ENCODE results near the gene GPR158. TPM values are rescaled to one million over a fixed set of nuclear protein-coding genes. Genes with fewer than 3 reads are reported as not detected.
A peak's percentile ranks its signal among the peaks of the same experiment; 100 is the strongest.

GPR158 gene, protein sequence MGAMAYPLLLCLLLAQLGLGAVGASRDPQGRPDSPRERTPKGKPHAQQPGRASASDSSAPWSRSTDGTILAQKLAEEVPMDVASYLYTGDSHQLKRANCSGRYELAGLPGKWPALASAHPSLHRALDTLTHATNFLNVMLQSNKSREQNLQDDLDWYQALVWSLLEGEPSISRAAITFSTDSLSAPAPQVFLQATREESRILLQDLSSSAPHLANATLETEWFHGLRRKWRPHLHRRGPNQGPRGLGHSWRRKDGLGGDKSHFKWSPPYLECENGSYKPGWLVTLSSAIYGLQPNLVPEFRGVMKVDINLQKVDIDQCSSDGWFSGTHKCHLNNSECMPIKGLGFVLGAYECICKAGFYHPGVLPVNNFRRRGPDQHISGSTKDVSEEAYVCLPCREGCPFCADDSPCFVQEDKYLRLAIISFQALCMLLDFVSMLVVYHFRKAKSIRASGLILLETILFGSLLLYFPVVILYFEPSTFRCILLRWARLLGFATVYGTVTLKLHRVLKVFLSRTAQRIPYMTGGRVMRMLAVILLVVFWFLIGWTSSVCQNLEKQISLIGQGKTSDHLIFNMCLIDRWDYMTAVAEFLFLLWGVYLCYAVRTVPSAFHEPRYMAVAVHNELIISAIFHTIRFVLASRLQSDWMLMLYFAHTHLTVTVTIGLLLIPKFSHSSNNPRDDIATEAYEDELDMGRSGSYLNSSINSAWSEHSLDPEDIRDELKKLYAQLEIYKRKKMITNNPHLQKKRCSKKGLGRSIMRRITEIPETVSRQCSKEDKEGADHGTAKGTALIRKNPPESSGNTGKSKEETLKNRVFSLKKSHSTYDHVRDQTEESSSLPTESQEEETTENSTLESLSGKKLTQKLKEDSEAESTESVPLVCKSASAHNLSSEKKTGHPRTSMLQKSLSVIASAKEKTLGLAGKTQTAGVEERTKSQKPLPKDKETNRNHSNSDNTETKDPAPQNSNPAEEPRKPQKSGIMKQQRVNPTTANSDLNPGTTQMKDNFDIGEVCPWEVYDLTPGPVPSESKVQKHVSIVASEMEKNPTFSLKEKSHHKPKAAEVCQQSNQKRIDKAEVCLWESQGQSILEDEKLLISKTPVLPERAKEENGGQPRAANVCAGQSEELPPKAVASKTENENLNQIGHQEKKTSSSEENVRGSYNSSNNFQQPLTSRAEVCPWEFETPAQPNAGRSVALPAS (N-terminal part only)
- 0.15 TPM for polyA plus RNA-seq (2013, experiment 1 of 2)
- 0.12 TPM for polyA plus RNA-seq (2013, experiment 2 of 2)

GRCh38 chr10:25174461-25175230 is at the start of gene GPR158:
TSS of gene GPR158 (plus strand) at chr10:25175001. CDS start at chr10:25175421, 420 bp downstream.
- peak within 1 kb of the TSS; percentile 56 for H3K9ac ChIP-seq (ENCODE audit: low read depth, low read length, poor library complexity)
- no peak within 1 kb of the TSS for H4K8ac ChIP-seq (ENCODE audit: low read depth, low read length)
- peaks cover 13 to 41% (median 27%) of the 10 kb centered on the region in 3 experiments for H3K27me3 ChIP-seq (ENCODE audit: control insufficient read depth in 3 of 3, insufficient read depth in 3 of 3, low read depth in 1 of 3, low read length in 3 of 3)
- H3K18ac ChIP-seq (ENCODE audit: low read length), result peak within 1 kb of the TSS; percentile 57
- H3K4ac ChIP-seq (ENCODE audit: low read length), result no peak within 1 kb of the TSS
- no peak within 1 kb of the TSS for H2BK120ac ChIP-seq (ENCODE audit: low read depth, low read length)
- peak; percentile 97 for DNase-seq (ENCODE audit: low spot score)
- H2AFZ ChIP-seq (ENCODE audit: low read length), result peak within 1 kb of the TSS; percentile 95
- peaks cover 13 to 17% of the 10 kb centered on the region in 2 donors for H3K4me1 ChIP-seq (ENCODE audit: control insufficient read depth in 2 of 2, insufficient read depth in 1 of 2, low read depth in 1 of 2, low read length in 2 of 2)
- no peak within 1 kb of the TSS for H2BK5ac ChIP-seq (ENCODE audit: low read length)
- H2BK12ac ChIP-seq (ENCODE audit: low read length), result peak within 1 kb of the TSS; percentile 49
- H3K4me2 ChIP-seq (ENCODE audit: insufficient read depth, low read length, poor library complexity, severe bottlenecking), result peak within 1 kb of the TSS; percentile 94
- peak within 1 kb of the TSS; percentile 77 for H3K23ac ChIP-seq (ENCODE audit: low read depth, low read length, poor library complexity)
- H2BK15ac ChIP-seq (ENCODE audit: low read length), result no peak within 1 kb of the TSS
- no peak within 1 kb of the TSS for H4K91ac ChIP-seq (ENCODE audit: low read depth, low read length, poor library complexity)
- H2AK5ac ChIP-seq (ENCODE audit: low read depth, low read length), result no peak within 1 kb of the TSS
- no peak within 1 kb of the TSS for H3K14ac ChIP-seq (ENCODE audit: low read length)
- no peaks in the 10 kb centered on the region for H3K36me3 ChIP-seq (replicated peaks in 1 of 2; ENCODE audit: control insufficient read depth in 2 of 2, insufficient read depth in 2 of 2, low read length in 2 of 2)
- peak within 1 kb of the TSS; percentile 57 to 86 for H3K4me3 ChIP-seq (ENCODE audit: low read length in 2 of 2)
- WGBS, 2 donors (ENCODE audit: extremely low coverage in 2 of 2, insufficient read length in 2 of 2, insufficient replicate concordance in 1 of 2), result no CpG with 5 or more reads among the region's 83 CpGs
- H3K79me1 ChIP-seq (ENCODE audit: low read depth, low read length), result peaks cover 1% of the 10 kb centered on the region
- H3K9me3 ChIP-seq (replicated peaks in 1 of 2; ENCODE audit: control insufficient read depth in 2 of 2, insufficient read depth in 1 of 2, low read depth in 1 of 2, low read length in 2 of 2), result no peaks in the 10 kb centered on the region
- peak within 1 kb of the TSS; percentile 64 for H3K27ac ChIP-seq (replicated peaks; ENCODE audit: low read length)

DNA sequence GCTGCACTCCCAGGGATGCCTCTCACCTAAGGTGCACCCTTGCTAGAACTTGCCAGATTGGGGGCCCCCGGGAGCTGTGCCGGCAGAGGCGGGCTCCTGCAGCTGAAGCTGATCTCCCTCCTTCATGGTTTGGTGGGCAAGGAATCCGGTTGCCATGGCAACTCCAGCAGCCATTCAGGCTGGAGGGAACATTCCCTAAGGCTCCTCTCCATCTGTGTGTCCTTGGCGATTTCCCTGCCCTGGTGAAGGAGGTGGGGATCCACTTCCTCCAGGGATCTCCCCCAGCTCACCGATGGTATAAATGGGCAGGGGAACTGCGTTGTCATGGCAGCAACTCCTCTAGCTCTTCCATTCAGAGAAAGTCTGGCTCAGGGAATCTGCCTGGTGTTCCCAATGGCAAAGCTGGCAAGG is 49.6 kb upstream of the GPR158 start:
- no CpG with 5 or more reads among the region's 7 CpGs for WGBS, 2 donors (ENCODE audit: extremely low coverage in 2 of 2, insufficient read length in 2 of 2, insufficient replicate concordance in 1 of 2)
- Histone ChIP-seq H3K4me1 (ENCODE audit: control insufficient read depth in 2 of 2, insufficient read depth in 1 of 2, low read depth in 1 of 2, low read length in 2 of 2) (peaks cover 7 to 11% of the 10 kb centered on the region in 2 donors), H4K91ac (ENCODE audit: low read depth, low read length, poor library complexity) (no peak overlapping the region), H3K23ac (ENCODE audit: low read depth, low read length, poor library complexity) (no peak overlapping the region), H3K14ac (ENCODE audit: low read length) (no peak overlapping the region), H3K4me2 (ENCODE audit: insufficient read depth, low read length, poor library complexity, severe bottlenecking) (peak overlapping the region; percentile 46), H3K9me3 (replicated peaks in 1 of 2; ENCODE audit: control insufficient read depth in 2 of 2, insufficient read depth in 1 of 2, low read depth in 1 of 2, low read length in 2 of 2) (peaks cover 0 to 8% of the 10 kb centered on the region in 2 donors), H3K4ac (ENCODE audit: low read length) (no peak overlapping the region), H3K4me3 (ENCODE audit: low read length in 2 of 2) (peak overlapping the region in 1 of 2 donors; percentile 4), H3K9ac (ENCODE audit: low read depth, low read length, poor library complexity) (no peak overlapping the region), H2BK12ac (ENCODE audit: low read length) (no peak overlapping the region), H3K18ac (ENCODE audit: low read length) (peak overlapping the region; percentile 84), H2BK120ac (ENCODE audit: low read depth, low read length) (no peak overlapping the region), H2BK15ac (ENCODE audit: low read length) (no peak overlapping the region), H3K79me1 (ENCODE audit: low read depth, low read length) (no peaks in the 10 kb centered on the region), H3K27me3 (ENCODE audit: control insufficient read depth in 3 of 3, insufficient read depth in 3 of 3, low read depth in 1 of 3, low read length in 3 of 3) (no peaks in the 10 kb centered on the region), H2AFZ (ENCODE audit: low read length) (peak overlapping the region; percentile 76), H4K8ac (ENCODE audit: low read depth, low read length) (no peak overlapping the region), H2BK5ac (ENCODE audit: low read length) (no peak overlapping the region), H3K36me3 (replicated peaks in 1 of 2; ENCODE audit: control insufficient read depth in 2 of 2, insufficient read depth in 2 of 2, low read length in 2 of 2) (no peaks in the 10 kb centered on the region), H2AK5ac (ENCODE audit: low read depth, low read length) (no peak overlapping the region), H3K27ac (replicated peaks; ENCODE audit: low read length) (peak overlapping the region; percentile 66)
- DNase-seq (ENCODE audit: low spot score), result peak; percentile 78

- H3K18ac ChIP-seq (ENCODE audit: low read length), result no peak overlapping the region
- no peaks in the 10 kb centered on the region for H3K27me3 ChIP-seq (ENCODE audit: control insufficient read depth in 3 of 3, insufficient read depth in 3 of 3, low read depth in 1 of 3, low read length in 3 of 3)
- no peak overlapping the region for H2BK15ac ChIP-seq (ENCODE audit: low read length)
- peak overlapping the region; percentile 39 for H2BK5ac ChIP-seq (ENCODE audit: low read length)
- no CpG with 5 or more reads among the region's 4 CpGs for WGBS, 2 donors (ENCODE audit: extremely low coverage in 2 of 2, insufficient read length in 2 of 2, insufficient replicate concordance in 1 of 2)
- H3K14ac ChIP-seq (ENCODE audit: low read length), result no peak overlapping the region
- no peak overlapping the region for H2AFZ ChIP-seq (ENCODE audit: low read length)
- no peaks in the 10 kb centered on the region for H3K79me1 ChIP-seq (ENCODE audit: low read depth, low read length)
- H2AK5ac ChIP-seq (ENCODE audit: low read depth, low read length), result no peak overlapping the region
- no peak overlapping the region for H3K4me3 ChIP-seq (ENCODE audit: low read length in 2 of 2)
- no peak overlapping the region for H2BK120ac ChIP-seq (ENCODE audit: low read depth, low read length)
- H3K23ac ChIP-seq (ENCODE audit: low read depth, low read length, poor library complexity), result no peak overlapping the region
- DNase-seq (ENCODE audit: low spot score), result no peak
- H3K4me1 ChIP-seq (ENCODE audit: control insufficient read depth in 2 of 2, insufficient read depth in 1 of 2, low read depth in 1 of 2, low read length in 2 of 2), result peaks cover 7 to 9% of the 10 kb centered on the region in 2 donors
- H3K27ac ChIP-seq (replicated peaks; ENCODE audit: low read length), result no peak overlapping the region
- no peak overlapping the region for H3K4ac ChIP-seq (ENCODE audit: low read length)
- no peak overlapping the region for H4K8ac ChIP-seq (ENCODE audit: low read depth, low read length)
- no peak overlapping the region for H4K91ac ChIP-seq (ENCODE audit: low read depth, low read length, poor library complexity)
- H2BK12ac ChIP-seq (ENCODE audit: low read length), result no peak overlapping the region
- H3K4me2 ChIP-seq (ENCODE audit: insufficient read depth, low read length, poor library complexity, severe bottlenecking), result no peak overlapping the region
- H3K9ac ChIP-seq (ENCODE audit: low read depth, low read length, poor library complexity), result no peak overlapping the region
- no peaks in the 10 kb centered on the region for H3K36me3 ChIP-seq (replicated peaks in 1 of 2; ENCODE audit: control insufficient read depth in 2 of 2, insufficient read depth in 2 of 2, low read length in 2 of 2)
- H3K9me3 ChIP-seq (replicated peaks in 1 of 2; ENCODE audit: control insufficient read depth in 2 of 2, insufficient read depth in 1 of 2, low read depth in 1 of 2, low read length in 2 of 2), result peaks cover 0 to 2% of the 10 kb centered on the region in 2 donors
These were observed 45.2 kb upstream of the GPR158 start for GRCh38 chr10:25129592-25129991.
